Stimulated activated CD4-positive, alpha-beta T cell treated with anti-CD3 and anti-CD28 coated beads, Interleukin-15, amount 100 ng/mL, for 48 hours (primary cell): Measurements from ENCODE around the gene C14orf39.

Experiments used
- DNase-seq, 2 donors: peaks; one replicate each; pipeline ENCODE4 v3.0.0-alpha.2; 2020; ENCODE audit warnings: low read depth in 2 of 2

C14orf39 gene, protein sequence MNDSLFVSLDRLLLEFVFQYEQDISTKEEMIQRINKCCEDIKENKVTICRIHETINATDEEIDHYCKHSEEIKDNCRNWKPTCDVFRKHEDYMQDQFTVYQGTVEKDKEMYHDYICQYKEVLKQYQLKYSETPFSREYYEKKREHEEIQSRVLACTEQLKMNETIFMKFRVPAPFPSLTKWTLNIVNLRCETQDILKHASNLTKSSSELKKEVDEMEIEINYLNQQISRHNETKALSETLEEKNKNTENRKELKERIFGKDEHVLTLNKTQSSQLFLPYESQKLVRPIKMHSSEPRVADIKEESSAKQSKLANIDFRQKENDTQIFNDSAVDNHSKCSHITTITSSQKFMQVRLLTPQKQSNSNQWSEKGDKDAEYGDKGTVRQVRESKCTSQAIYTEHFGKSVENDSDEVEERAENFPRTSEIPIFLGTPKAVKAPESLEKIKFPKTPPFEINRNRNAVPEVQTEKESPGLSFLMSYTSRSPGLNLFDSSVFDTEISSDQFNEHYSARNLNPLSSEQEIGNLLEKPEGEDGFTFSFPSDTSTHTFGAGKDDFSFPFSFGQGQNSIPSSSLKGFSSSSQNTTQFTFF

GRCh38 chr14:60485598-60486251 lies at the start of gene C14orf39:
C14orf39 (minus strand) TSS chr14:60486063; CDS start chr14:60485078, 985 bp downstream.
- no peak for DNase-seq

- no peak for DNase-seq
These were observed 46.6 kb upstream of the C14orf39 start for GRCh38 chr14:60532442-60532841.

DNA sequence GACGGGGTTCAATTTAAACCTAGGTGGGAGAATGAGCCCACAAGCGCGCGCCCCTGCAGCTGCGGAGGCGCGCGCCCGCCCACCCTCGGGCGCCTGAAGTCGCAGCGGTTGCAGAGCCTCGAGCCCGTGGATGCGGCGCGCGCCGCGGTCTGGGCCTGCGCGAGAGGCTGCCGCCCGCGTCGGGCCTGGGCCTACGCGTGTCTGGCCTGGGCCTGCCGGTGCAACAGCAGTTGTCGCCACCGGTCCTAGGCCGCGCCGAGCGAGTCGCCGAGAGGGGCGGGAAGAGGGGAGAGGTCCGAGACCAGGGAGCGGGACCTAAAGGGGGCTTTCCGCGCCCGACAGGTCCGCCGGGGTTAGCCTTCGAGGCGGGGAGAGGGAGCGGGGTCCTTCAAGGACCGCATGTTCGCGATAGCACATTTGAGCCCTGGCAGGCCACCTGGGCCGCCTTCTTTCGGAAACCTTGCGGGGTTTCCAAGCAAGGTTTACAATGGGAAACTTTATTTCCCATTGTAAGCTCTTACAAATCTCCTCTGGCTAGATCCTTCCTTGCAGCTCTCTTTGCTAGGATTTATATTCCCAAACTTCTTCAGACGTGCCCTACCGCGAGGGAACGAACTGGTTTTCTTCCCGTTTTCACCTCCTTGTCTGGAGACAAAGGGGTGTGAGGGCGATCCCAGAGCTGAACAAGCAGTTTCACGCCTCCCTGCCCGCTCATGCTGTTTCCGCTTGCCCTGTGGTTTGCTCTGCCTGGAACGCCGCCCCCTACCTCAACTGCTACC lies 29.8 kb upstream of the C14orf39 start:
- DNase-seq: no peak

DNA sequence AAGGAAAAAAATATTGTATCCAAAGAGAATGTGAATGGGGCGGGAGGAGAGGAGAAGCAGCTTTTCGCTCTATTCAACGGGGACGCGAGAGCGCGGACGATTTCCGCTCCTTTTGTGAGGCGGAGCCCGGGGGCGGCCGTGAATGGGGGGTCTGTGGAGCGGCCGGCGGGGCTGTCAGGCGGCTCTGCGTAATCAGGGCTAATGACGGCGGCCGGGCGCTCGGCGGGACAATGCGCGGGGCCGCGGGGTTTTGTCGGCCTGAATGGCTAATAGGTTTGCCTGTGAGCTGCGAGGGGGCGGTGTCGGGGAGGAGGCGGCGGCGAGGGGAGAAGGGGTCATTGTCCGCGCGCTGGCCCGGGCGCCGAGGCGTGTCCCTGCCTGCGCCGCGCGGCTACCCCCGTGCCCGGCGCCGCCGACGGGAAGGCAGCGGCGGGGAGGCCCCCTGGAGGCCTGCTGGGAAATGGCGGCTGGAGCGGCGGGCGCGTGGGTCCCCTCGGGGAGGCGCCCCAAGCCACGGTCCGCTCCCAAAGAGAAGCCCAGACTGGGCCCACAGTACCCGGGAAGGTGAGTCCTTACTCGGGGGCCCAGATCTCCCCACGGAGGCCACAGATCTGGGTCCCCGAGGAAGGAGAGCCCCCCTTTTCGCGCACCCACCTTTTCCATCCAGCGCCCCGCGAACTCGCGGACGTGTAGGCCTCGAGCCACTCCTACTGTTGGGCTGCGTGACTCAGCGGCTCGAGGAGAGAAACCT lies 29.1 kb upstream of the C14orf39 start:
- DNase-seq: no peak

GRCh38 chr14:60514378-60514740 lies 28.5 kb upstream of the C14orf39 start:
- no peak for DNase-seq

DNA sequence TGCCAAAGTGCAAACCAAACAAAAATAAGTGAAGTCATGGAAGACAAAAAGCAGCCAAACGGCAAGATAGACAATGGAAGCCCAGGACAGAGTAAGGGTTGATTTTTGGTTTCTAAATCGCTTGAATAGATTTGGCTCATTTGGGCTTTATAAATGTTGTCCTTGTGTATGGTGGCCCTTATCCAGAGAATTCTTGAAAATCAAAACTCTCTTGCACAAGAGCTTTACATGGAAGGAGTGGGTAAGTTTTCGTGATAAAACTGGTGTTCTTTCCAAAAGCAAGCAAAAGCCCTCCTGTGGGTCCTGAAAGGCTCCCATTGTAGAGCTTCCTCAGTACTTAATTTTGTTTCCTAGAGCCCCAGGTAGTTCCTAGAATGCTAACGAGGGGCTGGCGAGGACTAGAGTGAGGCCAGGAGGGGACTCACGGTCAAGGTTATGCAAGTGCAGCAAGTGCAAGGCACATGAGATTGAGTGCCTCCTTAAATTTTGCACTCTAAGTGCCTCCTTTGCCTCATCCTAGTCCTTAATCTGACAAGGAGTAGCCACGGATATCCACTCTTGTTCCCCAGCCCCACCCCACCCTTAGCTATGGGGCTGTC lies 27.2 kb upstream of the C14orf39 start:
- no peak for DNase-seq

DNA sequence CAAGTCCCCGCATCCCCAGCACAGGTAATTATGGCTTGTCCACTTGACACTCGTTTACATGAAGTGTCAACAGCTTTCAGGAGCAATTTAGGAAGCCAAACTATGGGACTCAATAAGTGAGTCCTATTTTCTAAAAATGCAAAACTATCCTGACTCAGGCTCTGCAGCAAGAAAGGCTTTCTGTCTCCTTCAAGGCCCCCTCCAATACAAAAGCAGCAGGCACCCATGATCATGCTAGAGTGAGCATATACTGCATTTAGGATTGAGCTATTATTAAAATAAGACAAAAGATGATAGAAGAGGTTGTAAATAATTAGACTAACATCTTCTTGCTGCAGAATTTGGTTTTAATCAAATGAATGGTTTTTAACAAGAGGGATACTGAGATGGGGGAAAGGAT lies 26.3 kb upstream of the C14orf39 start:
- DNase-seq: no peak

DNA sequence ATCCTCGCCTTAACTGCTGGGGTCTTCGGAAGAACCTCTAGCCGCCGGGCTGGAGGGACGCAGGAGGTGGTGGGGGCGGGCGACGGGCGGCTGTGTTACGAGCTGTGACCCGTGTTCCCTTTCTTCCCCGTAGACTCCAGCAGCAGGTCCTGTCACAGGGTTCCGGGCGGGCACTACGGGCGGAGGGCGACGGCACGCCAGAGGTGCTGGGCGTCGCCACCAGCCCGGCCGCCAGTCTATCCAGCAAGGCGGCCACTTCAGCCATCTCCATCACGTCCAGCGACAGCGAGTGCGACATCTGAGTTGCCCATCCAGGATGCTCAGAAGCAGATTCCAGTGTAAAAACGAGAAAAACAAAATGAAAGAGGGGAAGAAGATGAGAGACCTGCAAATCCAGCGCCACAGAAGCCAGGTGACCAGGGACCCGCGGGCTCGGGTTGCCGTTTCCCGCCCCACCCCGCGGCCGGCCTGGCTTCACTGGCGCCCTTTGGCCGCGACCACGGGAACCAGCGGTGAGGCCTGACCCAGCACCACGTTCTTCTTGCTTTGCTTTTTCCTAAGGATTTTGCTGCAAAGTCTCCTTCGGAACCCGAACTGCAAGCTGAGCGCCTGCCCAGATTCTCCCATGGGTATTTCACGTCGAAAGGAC lies 25.2 kb upstream of the C14orf39 start:
- no peak for DNase-seq

- no peak for DNase-seq
These were observed 24.5 kb upstream of the C14orf39 start for GRCh38 chr14:60510254-60510950.

- DNase-seq: no peak
These were observed 23.8 kb upstream of the C14orf39 start for GRCh38 chr14:60509438-60510253.

DNA sequence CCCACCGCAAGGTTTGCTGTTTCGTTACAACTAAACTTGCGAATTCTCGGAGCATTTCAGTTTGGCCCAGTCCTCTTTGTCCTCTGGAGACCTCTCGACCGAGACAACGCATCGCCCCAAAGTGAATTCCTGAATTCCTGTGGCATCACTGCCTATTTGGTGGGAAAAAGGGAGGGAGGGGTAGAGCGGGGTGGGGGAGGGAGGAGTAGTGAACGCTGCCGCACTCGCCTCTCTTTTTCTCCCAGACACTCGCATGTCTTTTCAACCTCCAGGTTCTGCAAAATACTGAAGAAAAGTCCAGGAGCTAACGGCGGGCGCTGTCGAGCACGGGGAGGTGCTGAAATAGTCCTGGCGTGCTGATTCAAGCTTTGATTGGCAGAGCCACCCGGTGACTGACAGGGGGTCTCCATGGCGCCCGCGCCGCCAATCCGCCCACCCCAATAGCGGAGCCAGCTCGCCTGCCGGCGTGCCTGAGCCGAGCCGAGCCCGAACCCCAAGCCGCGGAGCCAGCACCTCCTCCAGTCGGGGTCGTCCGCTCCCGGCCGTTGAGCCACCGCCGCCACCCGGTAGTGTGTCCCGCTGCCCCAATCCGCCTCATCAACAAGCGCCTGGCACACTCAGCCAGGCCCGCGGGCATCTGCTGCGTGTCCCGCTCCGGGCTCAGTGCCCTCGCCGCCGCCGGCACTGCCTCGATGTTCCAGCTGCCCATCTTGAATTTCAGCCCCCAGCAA lies 23.0 kb upstream of the C14orf39 start, which contains the start of gene SIX6:
Gene SIX6 (plus strand): TSS at position 440 of the 731 bp plus-strand sequence. CDS start 253 bp downstream, at position 693.
- DNase-seq: no peak

- DNase-seq: no peak
These were observed 22.5 kb upstream of the C14orf39 start for GRCh38 chr14:60508363-60508706.

DNA sequence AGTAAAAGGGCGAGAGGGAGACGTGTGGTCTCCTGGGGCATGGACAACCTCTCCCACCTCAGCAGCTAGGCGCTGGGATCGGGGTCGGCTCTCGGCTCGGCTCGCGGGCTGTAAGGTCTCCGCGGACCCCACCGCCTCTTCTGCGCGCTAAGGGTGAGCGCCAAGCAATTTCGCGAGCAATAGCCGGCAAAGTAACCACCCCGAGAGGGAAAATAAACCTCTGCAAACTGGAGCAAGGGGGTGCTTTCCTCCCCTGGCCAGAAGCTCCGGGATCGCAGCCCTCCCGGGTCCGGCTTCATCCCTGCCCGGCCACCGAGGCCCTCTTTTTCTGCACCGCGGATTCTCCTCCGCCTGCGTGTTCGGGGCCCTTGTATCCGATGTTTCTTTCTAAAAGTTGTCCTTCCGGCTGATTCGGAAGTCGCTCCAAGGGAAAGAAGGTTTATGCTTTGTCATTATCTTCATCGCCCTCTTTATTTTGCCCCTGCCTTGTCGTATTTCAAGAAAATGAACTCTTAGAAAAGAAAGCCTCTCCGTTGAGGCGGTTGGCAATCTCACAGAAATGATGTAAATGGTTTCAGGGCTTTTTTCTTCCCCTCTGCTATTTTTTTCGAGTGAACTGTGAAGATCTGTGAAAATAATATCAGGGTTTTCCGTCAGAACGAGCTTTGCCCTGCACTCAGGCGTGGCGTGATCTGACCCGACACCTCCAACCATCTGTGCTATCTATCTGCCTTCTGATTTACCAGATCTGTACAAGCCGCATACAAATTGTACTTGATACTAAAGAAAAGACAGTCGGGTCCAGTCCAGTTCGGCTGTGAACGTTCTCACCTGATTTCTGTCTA lies 21.3 kb upstream of the C14orf39 start:
- DNase-seq: no peak

- DNase-seq: no peak
These were observed 20.7 kb upstream of the C14orf39 start for GRCh38 chr14:60506462-60506984.

DNA sequence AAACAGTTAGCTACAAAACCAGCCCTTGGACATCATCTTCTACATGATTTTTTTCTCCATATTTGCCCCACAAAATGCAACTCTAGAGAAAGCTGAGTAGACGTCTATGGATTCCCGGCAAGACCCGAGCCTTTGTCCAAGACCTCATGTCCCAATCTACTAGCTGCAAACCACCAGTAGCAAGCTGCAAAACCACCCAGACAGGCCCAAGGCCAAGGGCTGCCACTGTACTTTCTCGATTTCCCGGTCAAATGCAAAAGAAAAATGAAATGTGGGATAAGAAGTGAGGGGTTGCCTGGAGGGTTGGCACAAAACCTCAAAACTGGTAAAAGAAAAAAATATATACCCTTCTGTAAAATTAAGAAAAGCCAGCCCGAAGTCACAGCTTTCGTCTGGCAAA lies 20.1 kb upstream of the C14orf39 start:
- no peak for DNase-seq

DNA sequence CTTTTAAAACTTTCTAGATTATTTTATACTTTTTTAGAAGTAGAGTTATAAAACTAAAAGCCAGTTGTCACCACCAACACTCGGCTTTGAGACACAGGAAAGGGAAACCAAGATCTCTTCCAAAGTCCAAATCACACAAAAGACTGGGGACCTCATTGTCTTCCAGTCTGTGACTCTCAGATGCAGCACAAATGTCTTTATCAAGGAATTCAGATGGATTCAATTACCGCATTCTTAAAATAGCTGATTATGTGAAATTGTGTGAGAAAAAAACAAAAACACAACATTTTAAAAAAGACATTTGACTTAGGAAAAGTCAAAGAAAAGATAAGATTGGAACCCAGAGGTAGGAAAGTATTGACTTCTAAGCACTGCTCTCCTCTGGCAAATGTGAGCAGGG lies 19.6 kb upstream of the C14orf39 start:
- DNase-seq: no peak

DNA sequence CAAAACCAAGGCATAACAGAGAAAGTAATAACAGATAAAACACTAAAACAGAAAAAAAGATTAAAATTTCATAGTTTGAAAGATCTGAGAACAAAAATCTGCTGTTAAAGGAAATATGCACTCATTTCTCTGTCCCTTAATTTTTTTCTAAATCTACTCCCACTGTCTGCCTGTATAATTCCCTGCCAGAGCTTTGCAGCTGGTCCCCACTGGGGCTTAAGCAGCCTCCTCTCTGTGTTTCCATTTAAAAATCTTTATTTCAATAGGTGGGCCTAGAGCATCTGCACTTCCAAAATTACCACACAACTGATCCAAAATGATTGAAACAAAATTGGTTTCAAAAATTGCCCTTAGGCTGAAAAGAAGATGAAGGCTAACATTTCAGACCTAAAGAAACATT lies 16.7 kb upstream of the C14orf39 start:
- DNase-seq: no peak
